C4-2B (cell line): ENCODE measurements around the gene GGA2.

Source experiments
- CTCF ChIP-seq: fragments of 450-650 bp; conservative IDR thresholded peaks from 2 replicates; pipeline ENCODE4 v1.5.1; 2017; ENCODE audit warnings: mild to moderate bottlenecking
- ZFX ChIP-seq: fragments of 450-650 bp; IDR thresholded peaks from 2 replicates; pipeline ENCODE4 v1.6.1; 2017

DNA sequence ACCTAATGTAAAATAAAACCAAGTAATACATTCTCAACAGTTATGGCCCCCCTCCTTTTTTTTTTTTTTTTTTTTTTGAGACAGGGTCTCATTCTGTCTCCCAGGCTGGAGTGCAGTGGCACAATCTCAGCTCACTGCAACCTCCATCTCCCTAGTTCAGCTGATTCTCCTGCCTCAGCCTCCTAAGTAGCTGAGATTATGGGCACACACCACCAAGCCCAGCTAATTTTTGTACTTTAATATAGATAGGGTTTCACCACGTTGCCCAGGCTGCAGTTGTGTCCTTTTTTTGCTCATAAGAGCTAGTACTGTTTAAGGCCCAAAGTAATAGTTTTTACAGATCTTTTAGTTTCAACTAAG lies 28.6 kb upstream of the GGA2 start:
- TF ChIP-seq CTCF (no peak), ZFX (no peak)
